HuH-7 (cell line): Measurements from ENCODE around the gene VPS35L.
A peak's percentile ranks its signal among the peaks of the same experiment; 100 is the strongest.
"Not testable (repeated sequence)": the region's sequence is repeated elsewhere in the genome, so short reads cannot be mapped to it uniquely, and the experiment has no call there.

Source experiments
- DNase-seq: peaks from one replicate; pipeline ENCODE4 v3.0.0; 2011; ENCODE audit warnings: low spot score

Gene VPS35L

GRCh38 chr16:19532601-19533000 lies 22.9 kb upstream of the VPS35L start:
- DNase-seq: no peak

DNA sequence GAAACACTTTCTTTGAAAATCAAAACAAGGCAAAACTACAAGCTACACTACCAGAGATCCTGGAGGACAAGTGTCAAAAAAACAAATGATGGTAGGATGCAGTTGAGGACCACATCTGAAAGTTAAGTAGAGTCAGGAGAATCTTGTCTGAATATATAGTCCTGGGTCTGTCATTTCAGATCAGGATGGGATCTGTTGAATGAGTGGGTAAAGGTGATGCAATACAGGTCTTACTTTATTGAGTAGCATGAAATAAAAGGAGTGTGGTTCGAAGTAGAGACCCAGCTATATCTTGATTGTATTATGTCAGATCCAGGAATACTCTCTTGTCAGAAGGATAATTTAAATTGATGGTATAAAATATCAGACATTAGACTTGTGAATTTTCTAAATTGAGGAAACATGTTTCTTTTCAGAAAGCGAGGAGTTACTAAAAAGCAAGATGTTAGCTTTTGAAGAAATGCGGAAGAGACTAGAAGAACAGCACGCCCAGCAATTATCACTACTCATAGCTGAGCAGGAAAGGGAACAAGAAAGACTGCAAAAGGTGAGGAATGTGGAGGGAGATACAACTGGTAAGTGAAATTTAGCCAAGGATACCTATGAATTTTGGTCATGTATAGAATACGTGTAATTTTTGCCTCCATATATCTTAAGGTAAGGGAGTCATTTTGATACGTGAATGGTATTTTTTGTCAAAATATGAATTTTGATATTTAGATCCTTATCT lies 15.1 kb upstream of the VPS35L start:
- no peak for DNase-seq

GRCh38 chr16:19542138-19542821 lies 13.2 kb upstream of the VPS35L start:
- DNase-seq: no peak

DNA sequence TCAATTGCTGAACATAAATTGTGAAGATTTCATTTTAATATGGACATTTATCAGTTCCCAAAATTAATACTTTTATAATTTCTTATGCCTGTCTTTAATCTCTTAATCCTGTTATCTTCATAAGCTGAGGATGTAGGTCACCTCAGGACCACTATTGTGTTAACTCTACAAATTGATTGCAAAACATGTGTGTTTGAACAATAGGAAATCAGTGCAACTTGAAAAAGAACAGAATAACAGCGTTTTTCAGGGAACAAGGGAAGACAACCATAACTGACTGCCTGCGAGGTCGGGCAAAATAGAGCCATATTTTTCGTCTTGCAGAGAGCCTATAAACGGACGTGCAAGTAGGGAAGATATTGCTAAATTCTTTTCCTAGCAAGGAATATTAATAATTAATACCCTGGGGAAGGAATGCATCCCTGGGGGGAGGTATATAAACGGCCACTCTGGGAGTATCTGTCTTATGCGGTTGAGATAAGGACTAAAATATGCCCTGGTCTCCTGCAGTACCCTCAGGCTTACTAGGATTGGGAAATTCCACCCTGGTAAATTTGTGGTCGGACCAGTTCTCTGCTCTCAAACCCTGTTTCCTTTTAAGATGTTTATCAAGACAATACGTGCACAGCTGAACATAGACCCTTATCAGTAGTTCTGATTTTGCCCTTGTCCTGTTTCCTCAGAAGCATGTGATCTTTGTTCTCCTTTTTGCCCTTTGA lies 12.1 kb upstream of the VPS35L start:
- not testable (repeated sequence) for DNase-seq

DNA sequence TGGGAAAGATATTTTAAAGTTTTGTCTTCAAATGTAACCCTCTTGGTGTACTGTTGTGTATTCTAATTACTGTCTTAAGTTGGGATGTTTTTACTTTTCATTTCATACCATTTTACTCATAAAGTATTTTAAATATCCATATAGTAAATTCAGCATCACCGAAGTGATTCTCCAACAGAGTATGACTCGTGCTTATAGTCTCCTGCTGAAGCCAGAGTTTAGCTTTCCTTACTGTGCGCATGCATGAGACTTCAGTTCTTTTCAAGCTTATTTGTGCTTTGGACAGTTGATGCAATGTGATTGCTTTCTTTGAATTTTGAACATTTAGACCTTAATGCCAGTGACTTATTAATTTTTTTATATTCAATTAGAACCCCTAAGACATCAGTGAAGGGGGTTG lies 7.4 kb upstream of the VPS35L start:
- no peak for DNase-seq

GRCh38 chr16:19549673-19550072 lies 5.8 kb upstream of the VPS35L start:
- DNase-seq: no peak

- DNase-seq: no peak
Observed at GRCh38 chr16:19555938-19556771, 652 bp downstream of the VPS35L start.

DNA sequence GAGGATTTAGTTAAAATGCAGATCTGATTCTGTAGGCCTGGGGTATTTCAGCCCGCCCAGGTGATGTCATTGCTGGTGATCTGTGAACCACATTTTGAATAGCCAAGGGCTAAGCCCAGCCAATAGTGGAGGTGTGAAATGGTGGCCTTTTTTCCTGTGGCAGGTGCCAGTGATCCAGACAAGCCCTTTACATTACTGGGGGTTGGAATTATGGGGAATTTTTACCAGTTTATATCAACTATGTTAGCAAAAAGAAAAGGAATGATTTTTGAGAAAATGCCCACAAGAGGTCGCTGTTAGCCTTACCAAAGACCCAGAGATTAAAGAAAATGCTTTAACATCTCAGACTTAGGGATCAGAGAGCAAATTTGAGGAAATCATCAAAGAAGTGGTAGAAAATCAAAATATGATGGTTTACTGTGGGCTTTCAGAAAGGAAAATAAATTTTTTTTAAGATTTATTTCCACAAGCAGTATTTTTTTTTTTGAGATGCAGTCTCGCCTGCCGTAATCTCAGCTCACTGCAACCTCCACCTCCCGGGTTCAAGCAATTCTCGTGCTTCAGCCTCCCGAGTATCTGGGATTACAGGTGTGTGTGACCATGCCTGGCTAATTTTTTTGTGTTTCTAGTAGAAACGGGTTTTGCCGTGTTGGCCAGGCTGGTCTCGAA lies 3.9 kb downstream of the VPS35L start:
- DNase-seq: peak; percentile 33

DNA sequence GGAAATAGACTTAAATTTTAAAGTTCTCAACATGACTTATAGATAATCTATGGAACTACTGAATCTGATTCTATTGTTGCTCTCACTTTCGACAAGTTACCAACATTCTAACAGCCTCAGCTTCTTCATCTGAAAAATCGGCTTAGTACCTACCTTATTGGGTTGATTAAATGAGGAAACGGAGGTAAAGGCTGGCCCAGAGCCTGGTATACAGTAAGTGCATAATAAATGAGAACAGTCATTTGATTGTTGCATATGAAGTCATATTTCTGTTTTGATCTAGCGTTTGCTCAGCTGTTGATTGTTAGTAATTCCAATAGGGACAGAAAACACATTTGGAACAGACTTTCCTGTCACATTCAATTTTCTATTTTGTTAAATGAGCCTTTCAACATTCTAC lies 4.6 kb downstream of the VPS35L start:
- DNase-seq: no peak

DNA sequence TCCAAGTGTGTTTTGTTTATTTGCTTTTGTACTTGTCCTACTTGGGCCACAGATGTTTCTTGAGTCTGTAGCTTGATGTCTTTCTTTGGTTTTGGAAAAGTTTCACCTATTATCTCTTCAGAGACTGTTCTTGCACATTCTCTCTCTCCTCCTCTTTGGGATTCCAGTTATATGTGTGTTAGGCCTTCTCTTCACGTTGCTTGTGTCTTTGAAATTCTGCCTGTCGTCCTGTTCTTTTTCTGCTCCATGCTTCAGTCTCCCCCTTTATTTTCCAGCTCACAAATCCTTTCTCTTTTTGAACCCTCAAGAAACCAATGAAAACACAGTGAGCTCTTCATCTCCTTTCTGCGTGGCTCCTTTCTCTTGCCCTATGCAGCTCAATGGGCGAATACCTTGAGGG lies 7.9 kb downstream of the VPS35L start:
- no peak for DNase-seq

DNA sequence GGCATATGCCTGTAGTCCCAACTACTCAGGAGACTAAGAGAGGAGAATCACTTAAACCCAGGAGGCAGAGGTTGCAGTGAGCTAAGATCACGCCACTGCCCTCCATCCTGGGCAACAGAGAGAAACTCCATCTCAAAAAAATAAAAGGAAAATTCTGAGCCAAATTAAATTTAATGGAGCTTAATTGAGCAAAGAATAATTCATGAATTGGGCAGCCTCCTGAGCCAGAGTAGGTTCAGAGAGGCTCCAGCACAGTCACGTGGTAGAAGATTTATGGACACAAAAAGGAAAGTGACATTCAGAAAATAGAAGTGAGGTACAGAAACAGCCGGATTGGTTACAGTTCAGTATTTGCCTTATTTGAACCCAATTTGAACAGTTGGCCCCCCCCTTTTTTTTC lies 10.9 kb downstream of the VPS35L start:
- no peak for DNase-seq

DNA sequence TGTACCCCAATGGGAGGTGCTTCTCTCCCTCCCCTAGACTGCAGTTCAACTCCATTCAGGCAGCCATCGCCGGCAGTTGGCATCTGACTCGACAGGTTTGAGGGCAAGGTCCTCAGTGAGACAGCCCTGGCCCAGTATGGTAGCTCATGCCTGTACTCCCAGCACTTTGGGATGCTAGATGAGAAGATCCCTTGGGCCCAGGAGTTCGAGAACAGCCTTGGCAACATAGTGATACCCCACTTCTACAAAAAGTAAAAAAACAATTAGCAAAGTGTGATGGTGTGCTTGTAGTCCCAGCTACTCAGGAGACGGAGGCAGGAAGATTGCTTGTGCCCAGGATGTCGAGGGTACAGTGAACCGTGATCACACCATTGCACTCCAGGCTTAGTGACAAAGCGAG lies 12.1 kb downstream of the VPS35L start:
- no peak for DNase-seq

- DNase-seq: no peak
Observed at GRCh38 chr16:19573997-19574396, 18.5 kb downstream of the VPS35L start.

DNA sequence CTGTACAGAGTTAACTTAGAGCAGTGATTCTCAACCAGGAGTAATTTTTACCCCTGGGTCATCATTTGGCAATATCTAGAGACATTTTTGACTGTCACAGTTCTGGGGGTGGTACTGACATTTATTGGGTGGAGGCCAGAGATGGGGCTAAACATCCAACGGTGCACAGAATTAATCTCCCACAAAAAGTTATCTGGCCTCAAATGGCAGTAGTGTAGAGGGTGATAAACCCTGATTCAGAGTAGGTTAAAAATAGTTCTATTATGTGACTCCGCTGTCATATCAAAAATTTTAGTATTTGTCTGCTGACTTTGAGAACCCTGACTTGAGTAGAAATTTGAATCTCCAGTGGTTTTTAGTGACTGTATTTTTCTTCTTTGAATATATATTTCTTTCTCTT lies 19.1 kb downstream of the VPS35L start:
- no peak for DNase-seq

GRCh38 chr16:19578378-19578971 lies 23.0 kb downstream of the VPS35L start:
- no peak for DNase-seq

- no peak for DNase-seq
Observed at GRCh38 chr16:19582050-19582831, 26.7 kb downstream of the VPS35L start.

- DNase-seq: peak; percentile 41
Observed at GRCh38 chr16:19583665-19584300, 28.3 kb downstream of the VPS35L start.

DNA sequence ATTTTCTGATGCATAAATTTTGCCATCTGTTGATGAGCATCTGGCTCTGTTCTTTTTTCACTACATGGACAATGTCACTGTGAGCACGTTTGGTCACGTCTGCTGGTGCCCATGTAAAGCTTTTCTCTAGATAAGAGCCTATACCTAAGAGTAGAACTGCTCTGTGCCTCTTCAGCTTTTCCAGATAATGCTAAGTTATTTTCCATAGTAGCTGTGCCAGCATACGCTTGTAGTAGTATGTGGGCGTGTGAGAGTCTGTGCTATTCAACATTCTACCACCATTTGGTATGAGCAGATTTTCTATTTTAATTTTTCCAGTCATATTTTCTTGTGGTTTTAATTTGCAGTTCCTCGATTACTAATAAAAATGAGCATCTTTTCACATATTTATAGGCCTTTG lies 33.2 kb downstream of the VPS35L start:
- DNase-seq: no peak

- DNase-seq: no peak
Observed at GRCh38 chr16:19589106-19589505, 33.6 kb downstream of the VPS35L start.

- DNase-seq: no peak
Observed at GRCh38 chr16:19589771-19590302, 34.3 kb downstream of the VPS35L start.
